ENCODE results near the gene GCH1.
"Not testable (repeated sequence)": the region's sequence is repeated elsewhere in the genome, so short reads cannot be mapped to it uniquely, and the experiment has no call there.

The GCH1 gene

DNA sequence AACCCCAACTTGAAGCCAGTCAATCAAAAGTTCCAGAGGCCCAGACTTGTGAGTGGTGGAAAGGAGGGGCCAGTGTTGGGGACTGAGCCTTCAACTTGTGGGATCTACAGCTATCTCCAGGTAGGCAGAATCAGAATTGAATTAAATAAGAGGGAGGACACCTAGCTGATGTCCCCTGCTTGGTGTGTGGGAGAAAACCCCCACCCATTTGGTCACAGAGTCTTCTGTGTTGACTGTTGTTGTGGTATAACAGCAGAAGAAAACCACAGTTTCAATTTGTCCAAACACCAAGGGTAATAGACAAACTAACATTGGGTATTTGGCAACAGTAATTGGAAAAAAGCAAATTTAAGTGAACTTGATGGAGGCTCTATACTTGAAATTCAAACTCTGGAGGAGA, 3.4 kb upstream of the GCH1 start:
- Mint-ChIP-seq H3K4me3 (no peak overlapping the region), H3K9me3 (no peaks in the 10 kb centered on the region), H3K27me3 (ENCODE audit: low read depth) (peaks cover 33% of the 10 kb centered on the region), H3K36me3 (ENCODE audit: low read depth) (no peaks in the 10 kb centered on the region), H3K4me1 (peaks cover 2% of the 10 kb centered on the region), H3K27ac (no peak overlapping the region)
- TF ChIP-seq, protein P1, sequence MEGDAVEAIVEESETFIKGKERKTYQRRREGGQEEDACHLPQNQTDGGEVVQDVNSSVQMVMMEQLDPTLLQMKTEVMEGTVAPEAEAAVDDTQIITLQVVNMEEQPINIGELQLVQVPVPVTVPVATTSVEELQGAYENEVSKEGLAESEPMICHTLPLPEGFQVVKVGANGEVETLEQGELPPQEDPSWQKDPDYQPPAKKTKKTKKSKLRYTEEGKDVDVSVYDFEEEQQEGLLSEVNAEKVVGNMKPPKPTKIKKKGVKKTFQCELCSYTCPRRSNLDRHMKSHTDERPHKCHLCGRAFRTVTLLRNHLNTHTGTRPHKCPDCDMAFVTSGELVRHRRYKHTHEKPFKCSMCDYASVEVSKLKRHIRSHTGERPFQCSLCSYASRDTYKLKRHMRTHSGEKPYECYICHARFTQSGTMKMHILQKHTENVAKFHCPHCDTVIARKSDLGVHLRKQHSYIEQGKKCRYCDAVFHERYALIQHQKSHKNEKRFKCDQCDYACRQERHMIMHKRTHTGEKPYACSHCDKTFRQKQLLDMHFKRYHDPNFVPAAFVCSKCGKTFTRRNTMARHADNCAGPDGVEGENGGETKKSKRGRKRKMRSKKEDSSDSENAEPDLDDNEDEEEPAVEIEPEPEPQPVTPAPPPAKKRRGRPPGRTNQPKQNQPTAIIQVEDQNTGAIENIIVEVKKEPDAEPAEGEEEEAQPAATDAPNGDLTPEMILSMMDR (IDR thresholded peaks at IDR 0.05; ENCODE audit: unreplicated experiment in 3 of 3): no peak

GRCh38 chr14:54902143-54902520, 494 bp downstream of the GCH1 start:
- H3K27me3 Mint-ChIP-seq (ENCODE audit: low read depth): peaks cover 44% of the 10 kb centered on the region

GRCh38 chr14:54901380-54902142, 1.1 kb downstream of the GCH1 start:
- Mint-ChIP-seq H3K27me3 (ENCODE audit: low read depth) (peaks cover 44% of the 10 kb centered on the region), H3K4me3 (peak overlapping the region; percentile 85 to 88 (median 85)), H3K9me3 (no peaks in the 10 kb centered on the region), H3K27ac (no peak overlapping the region), H3K36me3 (ENCODE audit: low read depth) (no peaks in the 10 kb centered on the region), H3K4me1 (peaks cover 10% of the 10 kb centered on the region)
- TF ChIP-seq, protein P1 (IDR thresholded peaks at IDR 0.05; ENCODE audit: unreplicated experiment in 3 of 3): no peak

More at GRCh38 chr14:54902143-54902520, 494 bp downstream of the GCH1 start:
- Mint-ChIP-seq H3K27ac (no peak overlapping the region), H3K4me3 (peak overlapping the region; percentile 85 to 88 (median 85)), H3K9me3 (no peaks in the 10 kb centered on the region), H3K4me1 (peaks cover 10% of the 10 kb centered on the region), H3K36me3 (ENCODE audit: low read depth) (no peaks in the 10 kb centered on the region)
- TF ChIP-seq, protein P1 (IDR thresholded peaks at IDR 0.05; ENCODE audit: unreplicated experiment in 3 of 3): no peak

DNA sequence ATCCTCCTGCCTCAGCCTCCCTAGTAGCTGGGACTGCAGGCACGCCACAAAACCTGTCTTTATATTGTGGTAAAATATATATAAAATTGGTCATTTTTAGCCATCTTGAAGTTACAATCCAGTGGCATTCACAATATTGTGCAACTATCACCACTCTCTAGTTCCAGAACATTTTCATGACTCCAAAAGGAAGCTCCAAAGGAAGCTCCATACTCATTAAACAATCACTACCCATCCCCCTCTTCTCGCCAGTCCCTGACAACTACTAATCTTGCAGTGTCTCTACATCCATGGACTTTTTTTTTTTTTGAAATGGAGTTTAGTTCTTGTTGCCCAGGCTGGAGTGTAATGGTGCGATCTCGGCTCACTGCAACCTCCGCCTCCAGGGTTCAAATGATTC, 3.1 kb downstream of the GCH1 start:
- H3K4me1 Mint-ChIP-seq: peaks cover 10% of the 10 kb centered on the region
- no peak overlapping the region for H3K27ac Mint-ChIP-seq
- H3K4me3 Mint-ChIP-seq: no peak overlapping the region
- H3K9me3 Mint-ChIP-seq: no peaks in the 10 kb centered on the region
- H3K27me3 Mint-ChIP-seq (ENCODE audit: low read depth): peaks cover 28% of the 10 kb centered on the region
- TF ChIP-seq, protein P1 (IDR thresholded peaks at IDR 0.05; ENCODE audit: unreplicated experiment in 3 of 3): no peak
- no peaks in the 10 kb centered on the region for H3K36me3 Mint-ChIP-seq (ENCODE audit: low read depth)

DNA sequence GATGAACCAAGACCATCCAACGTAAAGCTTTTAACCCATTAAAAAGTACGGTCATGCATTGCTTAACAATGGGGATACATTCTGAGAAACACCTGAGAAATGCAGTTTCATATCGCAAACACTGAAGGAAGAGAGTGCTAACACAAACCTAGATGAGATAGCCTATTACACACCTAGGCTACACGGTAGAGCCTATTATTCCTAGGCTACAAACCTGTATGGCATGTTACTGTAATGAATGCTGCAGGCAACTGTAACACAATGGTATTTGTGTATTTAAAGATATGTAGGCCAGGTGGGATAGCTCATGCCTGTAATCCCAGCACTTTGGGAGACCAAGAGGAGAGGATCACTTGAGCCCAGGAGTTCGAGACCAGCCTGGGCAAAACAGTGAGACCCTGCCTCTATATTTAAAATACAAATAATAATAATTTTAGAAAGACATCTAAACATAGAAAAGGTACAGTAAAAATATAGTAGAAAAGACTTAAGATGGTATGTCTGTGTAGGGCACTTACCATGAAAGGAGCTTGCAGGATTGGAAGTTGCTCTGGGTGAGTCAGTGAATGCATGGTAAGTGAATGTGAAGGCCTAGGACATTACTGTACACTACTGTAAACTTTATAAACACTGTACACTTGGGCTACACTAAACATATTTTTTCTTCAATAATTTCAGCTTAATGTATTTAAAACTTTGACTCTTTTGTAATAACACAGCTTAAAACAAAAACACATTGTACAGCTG, 4.6 kb downstream of the GCH1 start:
- not testable (repeated sequence) for H3K27ac Mint-ChIP-seq; H3K36me3 Mint-ChIP-seq (ENCODE audit: low read depth); H3K4me1 Mint-ChIP-seq; H3K9me3 Mint-ChIP-seq; H3K4me3 Mint-ChIP-seq
- H3K27me3 Mint-ChIP-seq (ENCODE audit: low read depth): peaks cover 20% of the 10 kb centered on the region

DNA sequence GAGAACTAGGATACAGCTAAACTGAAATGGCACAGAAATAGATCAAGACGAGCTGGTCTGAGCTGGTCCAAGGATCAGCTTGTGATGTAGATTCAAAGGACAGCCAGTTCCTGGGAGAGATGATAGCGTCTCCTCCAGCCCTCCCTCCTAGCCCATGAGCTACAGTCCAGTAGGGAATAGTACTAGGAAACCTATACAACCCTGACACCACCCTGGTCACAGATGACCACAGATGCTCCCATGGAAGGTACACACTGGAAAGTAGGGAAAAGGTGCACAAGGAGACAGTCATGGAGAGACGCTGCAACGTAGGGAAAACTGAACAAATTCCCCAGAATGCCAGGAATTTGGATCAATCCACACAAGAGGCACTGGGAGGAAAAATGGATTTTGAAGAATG, 6.9 kb downstream of the GCH1 start:
- TF ChIP-seq, protein P1 (IDR thresholded peaks at IDR 0.05; ENCODE audit: unreplicated experiment in 3 of 3): no peak
- Mint-ChIP-seq H3K9me3 (no peaks in the 10 kb centered on the region), H3K36me3 (ENCODE audit: low read depth) (no peaks in the 10 kb centered on the region), H3K27ac (no peak overlapping the region), H3K4me3 (no peak overlapping the region), H3K27me3 (ENCODE audit: low read depth) (peaks cover 8% of the 10 kb centered on the region), H3K4me1 (peaks cover 4% of the 10 kb centered on the region)
